DOHH2 (cell line): ENCODE data around the gene BCLAF3.

Source experiments
- H3F3A ChIP-seq: fragments of 200-600 bp; sonication (generic), shearing (Covaris generic); 2 replicates; pipeline ENCODE4 v1.6.0; 2016; ENCODE audit warnings: antibody characterized with exemption, mild to moderate bottlenecking; ENCODE audit not compliant: control insufficient read depth, insufficient read depth
- H3K27ac ChIP-seq: fragments of 200-600 bp; sonication (generic); 2 replicates; pipeline ENCODE4 v1.5.1; 2014; ENCODE audit warnings: low read depth, mild to moderate bottlenecking, low read length, moderate library complexity
- H3K27me3 ChIP-seq: fragments of 200-600 bp; sonication (generic); 2 replicates; pipeline ENCODE4 v1.6.1; 2014; ENCODE audit warnings: mild to moderate bottlenecking, low read length, mixed read lengths; ENCODE audit not compliant: control insufficient read depth
- H3K36me3 ChIP-seq: fragments of 200-600 bp; sonication (generic); 2 replicates; pipeline ENCODE4 v1.6.1; 2014; ENCODE audit warnings: mild to moderate bottlenecking, low read length, moderate library complexity, mixed read lengths; ENCODE audit not compliant: control insufficient read depth
- H3K4me1 ChIP-seq: fragments of 200-600 bp; sonication (generic); 2 replicates; pipeline ENCODE4 v1.6.1; 2014; ENCODE audit warnings: mild to moderate bottlenecking, low read length, mixed read lengths; ENCODE audit not compliant: control insufficient read depth
- H3K4me2 ChIP-seq: fragments of 200-600 bp; sonication (generic); 2 replicates; pipeline ENCODE4 v1.6.0; 2014; ENCODE audit warnings: mild to moderate bottlenecking, low read length, moderate library complexity
- H3K4me3 ChIP-seq: fragments of 200-600 bp; sonication (generic); 2 replicates; pipeline ENCODE4 v1.5.1; 2014; ENCODE audit warnings: mild to moderate bottlenecking, low read length, mixed read lengths
- H3K79me2 ChIP-seq: fragments of 200-600 bp; sonication (generic); 2 replicates; pipeline ENCODE4 v1.6.1; 2014; ENCODE audit warnings: mild to moderate bottlenecking, low read length, mixed read lengths; ENCODE audit not compliant: control insufficient read depth
- H3K9me2 ChIP-seq: fragments of 200-600 bp; sonication (generic); replicated peaks from 2 replicates; pipeline ENCODE4 v1.6.1; 2014; ENCODE audit warnings: mild to moderate bottlenecking, low read length, mixed read lengths; ENCODE audit not compliant: control insufficient read depth
- H3K9me3 ChIP-seq: fragments of 200-600 bp; sonication (generic); 2 replicates; pipeline ENCODE4 v1.6.1; 2014; ENCODE audit warnings: antibody characterized with exemption, low read length, mixed read lengths; ENCODE audit not compliant: control insufficient read depth, insufficient read depth
- H4K20me1 ChIP-seq: fragments of 200-600 bp; sonication (generic); 2 replicates; pipeline ENCODE4 v1.6.0; 2014; ENCODE audit warnings: low read depth, mild to moderate bottlenecking, antibody characterized with exemption, low read length, moderate library complexity; ENCODE audit not compliant: control insufficient read depth, insufficient read depth
- CTCF ChIP-seq: fragments of 200-600 bp; sonication (generic); IDR thresholded peaks from one replicate; pipeline ENCODE4 v1.5.1; 2014; ENCODE audit warnings: antibody characterized with exemption, mild to moderate bottlenecking, low read depth, low read length; ENCODE audit not compliant: poor library complexity, severe bottlenecking
- EZH2phosphoT487 ChIP-seq: fragments of 200-600 bp; sonication (generic); IDR thresholded peaks from 2 replicates; pipeline ENCODE4 v1.6.1; 2017; ENCODE audit warnings: borderline replicate concordance, mild to moderate bottlenecking, antibody characterized with exemption, low read length, moderate library complexity, mixed read lengths

The BCLAF3 gene

GRCh38 chrX:19987856-19988255, 3.0 kb downstream of the BCLAF3 start:
- Histone ChIP-seq H3K4me2 (no peak overlapping the region), H3K79me2 (peaks cover 7% of the 10 kb centered on the region; the same call in 1 of the 2 replicates), H3K4me1 (peaks cover 9% of the 10 kb centered on the region), H3K9me3 (no peaks in the 10 kb centered on the region), H3K27me3 (no peaks in the 10 kb centered on the region), H3K36me3 (no peaks in the 10 kb centered on the region), H3F3A (no peaks in the 10 kb centered on the region), H3K4me3 (no peak overlapping the region), H4K20me1 (no peaks in the 10 kb centered on the region), H3K27ac (no peak overlapping the region), H3K9me2 (no peaks in the 10 kb centered on the region)
- TF ChIP-seq EZH2phosphoT487, result no peak
- no peak for TF ChIP-seq CTCF

- no peaks in the 10 kb centered on the region for H3K36me3 ChIP-seq
- H3F3A ChIP-seq, result no peaks in the 10 kb centered on the region
- H3K4me3 ChIP-seq, result no peak overlapping the region
- no peak overlapping the region for H3K27ac ChIP-seq
- no peak overlapping the region for H3K4me2 ChIP-seq
- H3K9me2 ChIP-seq, result no peaks in the 10 kb centered on the region
- no peaks in the 10 kb centered on the region for H4K20me1 ChIP-seq
- peaks cover 7% of the 10 kb centered on the region; the same call in 1 of the 2 replicates for H3K79me2 ChIP-seq
- H3K9me3 ChIP-seq, result no peaks in the 10 kb centered on the region
- H3K4me1 ChIP-seq, result peaks cover 4% of the 10 kb centered on the region
- H3K27me3 ChIP-seq, result no peaks in the 10 kb centered on the region
- no peak for TF ChIP-seq CTCF
- no peak for TF ChIP-seq EZH2phosphoT487
Measured at GRCh38 chrX:19986531-19986930, 4.3 kb downstream of the BCLAF3 start.

- Histone ChIP-seq H3F3A (no peaks in the 10 kb centered on the region), H3K27ac (no peak overlapping the region), H3K9me2 (no peaks in the 10 kb centered on the region), H3K4me3 (no peak overlapping the region), H3K79me2 (0 out of 2 replicates have a peak, but pooled peaks cover 2% of the 10 kb centered on the region), H3K9me3 (no peaks in the 10 kb centered on the region), H3K4me1 (no peaks in the 10 kb centered on the region), H3K36me3 (no peaks in the 10 kb centered on the region), H3K27me3 (no peaks in the 10 kb centered on the region), H3K4me2 (no peak overlapping the region), H4K20me1 (no peaks in the 10 kb centered on the region)
- TF ChIP-seq EZH2phosphoT487 (no peak), CTCF (no peak)
Measured at GRCh38 chrX:19981947-19982346, 8.9 kb downstream of the BCLAF3 start.
